ENCODE data around the gene ABHD10. TPM values are rescaled to one million over a fixed set of nuclear protein-coding genes. Genes with fewer than 3 reads are reported as not detected.

The ABHD10 gene
- total RNA-seq, 6 donors from 2014 or later = 3.2 to 26.4 (median 18.1) TPM

GRCh38 chr3:111936967-111937366, 41.9 kb upstream of the ABHD10 start:
- WGBS, 2 donors = 74 to 78% methylated on average over 1 of the region's 1 CpG
- Histone ChIP-seq H3K9me3 (no peaks in the 10 kb centered on the region), H3K27ac (no peak overlapping the region), H3K4me1 (peaks cover 0 to 10% (median 2%) of the 10 kb centered on the region in 4 donors), H3K27me3 (no peaks in the 10 kb centered on the region), H3K36me3 (peaks cover 0 to 24% (median 0%) of the 10 kb centered on the region in 4 donors), H3K4me3 (no peak overlapping the region)
- no peak for DNase-seq
- TF ChIP-seq EP300 (IDR thresholded peaks at IDR 0.05) (no peak), POLR2AphosphoS5 (IDR thresholded peaks at IDR 0.05) (no peak), CTCF (IDR thresholded peaks at IDR 0.05) (no peak), POLR2A (IDR thresholded peaks at IDR 0.05) (no peak)
- ATAC-seq (ENCODE audit: low FRiP score in 2 of 2) = no peak

- DNase-seq (no peak), ATAC-seq (ENCODE audit: low FRiP score in 2 of 2) (no peak)
- Histone ChIP-seq H3K9me3 (no peaks in the 10 kb centered on the region), H3K4me1 (peaks cover 0 to 8% (median under 1%) of the 10 kb centered on the region in 4 donors), H3K27ac (no peak overlapping the region), H3K4me3 (no peak overlapping the region), H3K36me3 (peaks cover 0 to 31% (median 0%) of the 10 kb centered on the region in 4 donors), H3K27me3 (no peaks in the 10 kb centered on the region)
- TF ChIP-seq EP300 (IDR thresholded peaks at IDR 0.05) (no peak), CTCF (IDR thresholded peaks at IDR 0.05) (no peak), POLR2A (IDR thresholded peaks at IDR 0.05) (no peak), POLR2AphosphoS5 (IDR thresholded peaks at IDR 0.05) (no peak)
Measured at GRCh38 chr3:111937871-111938270, 41.0 kb upstream of the ABHD10 start.

- no peak for DNase-seq
- Histone ChIP-seq H3K27ac (no peak overlapping the region), H3K36me3 (peaks cover 0 to 39% (median 0%) of the 10 kb centered on the region in 4 donors), H3K4me3 (no peak overlapping the region), H3K9me3 (no peaks in the 10 kb centered on the region), H3K27me3 (no peaks in the 10 kb centered on the region), H3K4me1 (peaks cover 0 to 6% (median 0%) of the 10 kb centered on the region in 4 donors)
- TF ChIP-seq POLR2A (IDR thresholded peaks at IDR 0.05) = no peak
- no peak for TF ChIP-seq POLR2AphosphoS5 (IDR thresholded peaks at IDR 0.05)
- TF ChIP-seq CTCF (IDR thresholded peaks at IDR 0.05) = no peak
- no peak for TF ChIP-seq EP300 (IDR thresholded peaks at IDR 0.05)
- ATAC-seq (ENCODE audit: low FRiP score in 2 of 2) = no peak
- WGBS, 2 donors = 91 to 93% methylated on average over 2 of the region's 2 CpGs
Measured at GRCh38 chr3:111939873-111940272, 39.0 kb upstream of the ABHD10 start.

- ATAC-seq (ENCODE audit: low FRiP score in 2 of 2) = no peak
- Histone ChIP-seq H3K4me3 (no peak overlapping the region), H3K27me3 (no peaks in the 10 kb centered on the region), H3K27ac (no peak overlapping the region), H3K4me1 (no peaks in the 10 kb centered on the region), H3K36me3 (peaks cover 0 to 43% (median 0%) of the 10 kb centered on the region in 4 donors), H3K9me3 (no peaks in the 10 kb centered on the region)
- TF ChIP-seq EP300 (IDR thresholded peaks at IDR 0.05) = no peak
- TF ChIP-seq POLR2AphosphoS5 (IDR thresholded peaks at IDR 0.05) = no peak
- no peak for TF ChIP-seq POLR2A (IDR thresholded peaks at IDR 0.05)
- no peak for TF ChIP-seq CTCF (IDR thresholded peaks at IDR 0.05)
- no peak for DNase-seq
- WGBS, 2 donors = 96% methylated on average over 2 of the region's 2 CpGs
Measured at GRCh38 chr3:111943533-111943932, 35.3 kb upstream of the ABHD10 start.

- WGBS, 2 donors = 97 to 100% methylated on average over 4 of the region's 4 CpGs
- DNase-seq (no peak), ATAC-seq (ENCODE audit: low FRiP score in 2 of 2) (no peak)
- TF ChIP-seq POLR2A (IDR thresholded peaks at IDR 0.05) = no peak
- TF ChIP-seq POLR2AphosphoS5 (IDR thresholded peaks at IDR 0.05) = no peak
- TF ChIP-seq CTCF (IDR thresholded peaks at IDR 0.05) = no peak
- no peak for TF ChIP-seq EP300 (IDR thresholded peaks at IDR 0.05)
- H3K36me3 ChIP-seq = peaks cover 0 to 48% (median 0%) of the 10 kb centered on the region in 4 donors
- no peaks in the 10 kb centered on the region for H3K27me3 ChIP-seq
- no peak overlapping the region for H3K4me3 ChIP-seq
- no peaks in the 10 kb centered on the region for H3K9me3 ChIP-seq
- no peaks in the 10 kb centered on the region for H3K4me1 ChIP-seq
- no peak overlapping the region for H3K27ac ChIP-seq
Measured at GRCh38 chr3:111944372-111944771, 34.5 kb upstream of the ABHD10 start.

All from upper lobe of left lung (tissue), 6 donors.